ENCODE results near the gene TNNC2. TPM values are rescaled to one million over a fixed set of nuclear protein-coding genes. Genes with fewer than 3 reads are reported as not detected.
A peak's percentile ranks its signal among the peaks of the same experiment; 100 is the strongest.

Gene TNNC2
- polyA plus RNA-seq, 2 of the 4 experiments (the other 2 are of a cell fraction) = 0.23 TPM; not detected in 1

DNA sequence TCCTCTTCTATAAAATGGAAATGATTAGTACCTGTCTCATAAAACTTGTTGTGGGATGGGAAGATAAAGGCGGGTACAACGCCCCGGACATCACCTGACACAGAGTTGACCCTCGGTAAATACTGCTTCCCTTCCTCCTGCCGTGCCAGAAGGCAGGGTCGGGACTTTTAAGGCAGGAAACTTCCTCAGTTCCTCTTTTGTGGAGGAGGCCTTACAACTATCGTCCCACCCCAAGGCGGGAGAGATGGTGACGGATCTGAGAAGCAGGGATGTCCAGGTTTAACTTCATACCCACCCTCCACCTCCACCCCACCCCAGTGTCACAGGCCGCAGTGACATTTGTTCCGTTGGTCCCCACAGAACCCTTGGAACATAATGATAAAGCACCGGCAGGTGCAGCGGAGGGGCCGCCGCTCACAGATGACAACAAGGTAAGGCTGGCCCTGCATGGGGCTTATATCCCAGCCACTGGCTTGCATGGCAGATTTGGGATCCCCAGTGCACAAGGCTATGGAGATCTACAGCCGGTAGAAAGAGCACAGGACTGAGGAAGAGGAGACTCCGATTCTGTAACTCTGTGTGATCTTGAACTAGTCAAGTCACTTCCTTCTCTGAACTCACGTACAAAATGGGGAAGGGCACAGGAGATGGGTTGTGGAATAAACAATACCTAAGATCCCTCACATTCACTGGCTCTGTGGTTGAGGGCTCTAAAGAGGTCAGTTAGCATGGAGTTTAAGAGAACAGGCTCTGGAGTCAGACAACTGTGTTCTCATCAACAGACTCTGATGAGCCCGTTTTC is 34.6 kb downstream of the TNNC2 start (continued):
- TF ChIP-seq GATA3 (IDR thresholded peaks at IDR 0.05; ENCODE audit: borderline replicate concordance) = no peak
- no peak for TF ChIP-seq NPAS2 (CRISPR knock-in tag; IDR thresholded peaks at IDR 0.05; ENCODE audit: borderline replicate concordance)
- no peak for TF ChIP-seq MAFK (IDR thresholded peaks at IDR 0.05; ENCODE audit: partially characterized antibody)
- no peak for TF ChIP-seq RFX5 (IDR thresholded peaks at IDR 0.05)
- TF ChIP-seq, protein P1, sequence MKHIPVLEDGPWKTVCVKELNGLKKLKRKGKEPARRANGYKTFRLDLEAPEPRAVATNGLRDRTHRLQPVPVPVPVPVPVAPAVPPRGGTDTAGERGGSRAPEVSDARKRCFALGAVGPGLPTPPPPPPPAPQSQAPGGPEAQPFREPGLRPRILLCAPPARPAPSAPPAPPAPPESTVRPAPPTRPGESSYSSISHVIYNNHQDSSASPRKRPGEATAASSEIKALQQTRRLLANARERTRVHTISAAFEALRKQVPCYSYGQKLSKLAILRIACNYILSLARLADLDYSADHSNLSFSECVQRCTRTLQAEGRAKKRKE (CRISPR knock-in tag; IDR thresholded peaks at IDR 0.05; ENCODE audit: low read depth) = no peak
- no peak for TF ChIP-seq CBX2 (IDR thresholded peaks at IDR 0.05; ENCODE audit: borderline replicate concordance, low read depth)

DNA sequence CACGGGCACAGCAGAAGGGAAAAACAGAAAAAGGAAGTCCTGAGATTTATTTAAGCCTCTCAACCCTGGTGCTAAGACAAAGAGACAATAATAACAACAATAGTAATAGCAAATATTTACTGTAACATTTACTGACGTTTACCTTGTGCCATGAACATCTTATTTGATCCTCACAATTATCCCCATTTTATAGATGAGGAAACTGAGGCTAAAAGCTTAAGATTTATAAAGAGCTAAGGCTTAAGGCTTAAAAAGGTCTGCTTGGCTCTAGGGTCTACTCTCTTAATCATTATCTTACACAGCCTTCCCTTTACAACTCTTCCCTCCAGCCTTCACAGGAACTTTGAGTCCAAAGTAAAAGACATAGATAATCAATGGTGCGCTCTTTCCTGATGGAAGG is 38.8 kb downstream of the TNNC2 start:
- Histone ChIP-seq H3K9me3 (no peaks in the 10 kb centered on the region), H3K27ac (no peak overlapping the region), H3K4me2 (no peak overlapping the region), H3K4me1 (0 out of 3 replicates have a peak, but pooled peaks cover 5% of the 10 kb centered on the region), H3K4me3 (no peak overlapping the region)
- POLR2A ChIA-PET = no interaction called here
- TF ChIP-seq RCOR1 (IDR thresholded peaks at IDR 0.05; ENCODE audit: low read depth, low read length) (no peak), CBX8 (IDR thresholded peaks at IDR 0.05) (no peak), ZNF302 (CRISPR knock-in tag; IDR thresholded peaks at IDR 0.05) (no peak)
- no peak for DNase-seq (ENCODE audit: low read depth in 1 of 2, low spot score in 1 of 2)
- no peak for FAIRE-seq
- ATAC-seq = no peak
- 31% methylated on average over 3 of the region's 3 CpGs for WGBS (ENCODE audit: missing lambda C conversion rate)
- CTCF ChIA-PET = interaction anchor here (0.6 to 4.4 kb wide), 4 partner anchors 9 to 286 kb away, joined by 3 to 23 read pairs (median 8); no protein-coding TSS in a partner anchor

DNA sequence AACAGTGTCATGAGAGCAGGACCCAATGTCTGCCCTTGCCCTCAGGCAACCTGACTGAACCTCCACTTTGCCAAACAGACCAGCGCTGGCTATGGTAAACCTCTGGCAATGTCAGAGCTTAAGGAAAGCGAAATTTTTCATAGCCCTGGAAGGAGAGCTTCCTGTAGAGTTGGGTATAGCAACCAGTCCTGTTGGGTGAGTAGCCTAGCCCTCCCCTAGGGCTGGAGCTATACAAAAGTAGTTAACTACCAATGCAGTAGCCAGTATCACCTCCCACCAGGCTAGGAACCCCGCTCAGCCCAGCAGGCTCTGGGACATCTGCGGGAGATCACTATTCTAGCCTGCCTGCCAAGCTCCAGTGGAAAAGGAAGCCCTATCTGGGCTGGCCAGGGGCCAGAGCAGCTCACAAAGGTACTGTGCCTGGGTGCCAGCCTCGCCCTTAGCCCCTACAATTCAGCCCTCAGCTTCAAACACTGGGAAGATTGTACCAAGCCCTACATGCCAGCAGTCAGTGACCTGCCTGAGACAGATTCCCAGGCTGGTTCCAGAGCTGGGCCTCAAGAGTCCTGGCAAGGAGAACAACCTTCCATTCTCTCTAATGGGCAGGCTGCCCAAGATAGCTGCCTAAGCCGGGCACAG is 43.3 kb downstream of the TNNC2 start:
- Histone ChIP-seq H3K4me2 (no peak overlapping the region), H3K9me3 (no peaks in the 10 kb centered on the region), H3K27ac (no peak overlapping the region), H3K4me1 (peaks cover 38% of the 10 kb centered on the region), H3K4me3 (no peak overlapping the region)
- ChIA-PET CTCF (interaction anchor here (1.3 to 4.8 kb wide), 4 partner anchors 13 to 420 kb away, joined by 3 to 33 read pairs (median 7); partner anchors contain the start of gene SYS1), POLR2A (no interaction called here)
- FAIRE-seq (no peak), ATAC-seq (no peak), DNase-seq (ENCODE audit: low read depth in 1 of 2, low spot score in 1 of 2) (no peak)
- 78% methylated on average over 6 of the region's 6 CpGs for WGBS (ENCODE audit: missing lambda C conversion rate)
- TF ChIP-seq EHMT2 (IDR thresholded peaks at IDR 0.05; ENCODE audit: low read depth) (no peak), ZNF302 (CRISPR knock-in tag; IDR thresholded peaks at IDR 0.05) (no peak)

DNA sequence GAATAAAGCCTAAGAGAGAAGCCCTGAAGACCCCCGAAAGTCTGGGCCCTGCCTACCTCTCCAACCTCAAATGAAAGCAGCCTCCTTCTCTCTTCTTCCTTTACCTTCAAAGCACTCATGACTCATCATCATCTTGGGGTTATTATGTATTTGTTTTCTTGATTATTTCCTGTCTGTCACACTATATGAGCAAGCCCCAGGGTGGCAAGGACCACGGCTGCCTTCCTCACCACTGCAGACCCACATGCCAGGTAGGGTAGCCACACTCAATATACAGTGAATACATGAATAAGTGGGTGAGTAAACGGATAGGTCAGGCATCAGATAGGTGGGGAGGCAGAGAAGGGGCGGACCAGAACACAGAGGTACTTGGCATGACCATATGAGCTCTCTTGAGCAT is 44.2 kb downstream of the TNNC2 start:
- 56% methylated on average over 4 of the region's 4 CpGs for WGBS (ENCODE audit: missing lambda C conversion rate)
- Histone ChIP-seq H3K9me3 (no peaks in the 10 kb centered on the region), H3K4me3 (no peak overlapping the region), H3K4me1 (peaks cover 46% of the 10 kb centered on the region), H3K27ac (no peak overlapping the region), H3K4me2 (no peak overlapping the region)
- no peak for ATAC-seq
- no peak for FAIRE-seq
- ChIA-PET CTCF (interaction anchor here (1.3 to 4.8 kb wide), 3 partner anchors 12 to 420 kb away, joined by 3 to 33 read pairs (median 11); partner anchors contain the start of gene SYS1), POLR2A (no interaction called here)
- TF ChIP-seq, protein P2, sequence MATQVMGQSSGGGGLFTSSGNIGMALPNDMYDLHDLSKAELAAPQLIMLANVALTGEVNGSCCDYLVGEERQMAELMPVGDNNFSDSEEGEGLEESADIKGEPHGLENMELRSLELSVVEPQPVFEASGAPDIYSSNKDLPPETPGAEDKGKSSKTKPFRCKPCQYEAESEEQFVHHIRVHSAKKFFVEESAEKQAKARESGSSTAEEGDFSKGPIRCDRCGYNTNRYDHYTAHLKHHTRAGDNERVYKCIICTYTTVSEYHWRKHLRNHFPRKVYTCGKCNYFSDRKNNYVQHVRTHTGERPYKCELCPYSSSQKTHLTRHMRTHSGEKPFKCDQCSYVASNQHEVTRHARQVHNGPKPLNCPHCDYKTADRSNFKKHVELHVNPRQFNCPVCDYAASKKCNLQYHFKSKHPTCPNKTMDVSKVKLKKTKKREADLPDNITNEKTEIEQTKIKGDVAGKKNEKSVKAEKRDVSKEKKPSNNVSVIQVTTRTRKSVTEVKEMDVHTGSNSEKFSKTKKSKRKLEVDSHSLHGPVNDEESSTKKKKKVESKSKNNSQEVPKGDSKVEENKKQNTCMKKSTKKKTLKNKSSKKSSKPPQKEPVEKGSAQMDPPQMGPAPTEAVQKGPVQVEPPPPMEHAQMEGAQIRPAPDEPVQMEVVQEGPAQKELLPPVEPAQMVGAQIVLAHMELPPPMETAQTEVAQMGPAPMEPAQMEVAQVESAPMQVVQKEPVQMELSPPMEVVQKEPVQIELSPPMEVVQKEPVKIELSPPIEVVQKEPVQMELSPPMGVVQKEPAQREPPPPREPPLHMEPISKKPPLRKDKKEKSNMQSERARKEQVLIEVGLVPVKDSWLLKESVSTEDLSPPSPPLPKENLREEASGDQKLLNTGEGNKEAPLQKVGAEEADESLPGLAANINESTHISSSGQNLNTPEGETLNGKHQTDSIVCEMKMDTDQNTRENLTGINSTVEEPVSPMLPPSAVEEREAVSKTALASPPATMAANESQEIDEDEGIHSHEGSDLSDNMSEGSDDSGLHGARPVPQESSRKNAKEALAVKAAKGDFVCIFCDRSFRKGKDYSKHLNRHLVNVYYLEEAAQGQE (IDR thresholded peaks at IDR 0.05) = no peak
- TF ChIP-seq FOSL2 (IDR thresholded peaks at IDR 0.05) (no peak), FOSL2 (CRISPR knock-in tag; IDR thresholded peaks at IDR 0.05) (peak; percentile 36; the same call in 1 of the 2 replicates), FOSB (CRISPR knock-in tag; IDR thresholded peaks at IDR 0.05) (no peak)
- DNase-seq (ENCODE audit: low read depth in 1 of 2, low spot score in 1 of 2) = no peak
